IMR-90 (cell line): ENCODE data around the gene C20orf173.

ENCODE experiments used
- POLR2A ChIP-seq: IDR thresholded peaks from 2 replicates; pipeline ENCODE4 v1.6.1; 2012; ENCODE audit warnings: mild to moderate bottlenecking, low read depth, low read length
- RFX5 ChIP-seq: IDR thresholded peaks from 2 replicates; pipeline ENCODE4 v1.8.0; 2012; ENCODE audit warnings: low read depth, mild to moderate bottlenecking, low read length, moderate library complexity
- TF ChIP-seq, protein P1 (sequence below): conservative IDR thresholded peaks from 2 replicates; pipeline ENCODE4 v1.5.1; 2012; ENCODE audit warnings: mild to moderate bottlenecking, low read depth, low read length, improper control_type of control experiment
- TF ChIP-seq, protein P2 (sequence below): fragments of 150-350 bp; IDR thresholded peaks from 2 replicates; pipeline ENCODE4 v1.6.1; 2016; ENCODE audit warnings: low read depth, mild to moderate bottlenecking, low read length, moderate library complexity, borderline replicate concordance

DNA sequence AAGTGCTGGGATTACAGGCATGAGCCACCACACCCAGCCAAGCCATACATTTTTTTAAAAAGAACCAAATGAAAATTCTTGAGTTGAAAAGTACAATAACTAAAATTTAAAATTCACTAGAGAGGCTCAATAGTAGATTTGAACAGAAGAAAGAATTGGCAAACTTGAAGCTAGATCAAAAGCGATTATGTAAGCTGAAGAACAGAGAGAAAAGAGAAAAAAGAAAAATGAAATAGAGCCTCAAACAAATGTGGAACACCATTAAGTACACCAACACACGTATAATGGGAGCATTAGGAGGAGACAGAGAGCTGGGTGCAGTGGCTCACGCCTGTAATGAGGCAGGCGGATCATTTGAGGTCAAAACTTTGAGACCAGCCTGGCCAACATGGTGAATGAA lies 43.4 kb upstream of the C20orf173 start:
- TF ChIP-seq, protein P1, sequence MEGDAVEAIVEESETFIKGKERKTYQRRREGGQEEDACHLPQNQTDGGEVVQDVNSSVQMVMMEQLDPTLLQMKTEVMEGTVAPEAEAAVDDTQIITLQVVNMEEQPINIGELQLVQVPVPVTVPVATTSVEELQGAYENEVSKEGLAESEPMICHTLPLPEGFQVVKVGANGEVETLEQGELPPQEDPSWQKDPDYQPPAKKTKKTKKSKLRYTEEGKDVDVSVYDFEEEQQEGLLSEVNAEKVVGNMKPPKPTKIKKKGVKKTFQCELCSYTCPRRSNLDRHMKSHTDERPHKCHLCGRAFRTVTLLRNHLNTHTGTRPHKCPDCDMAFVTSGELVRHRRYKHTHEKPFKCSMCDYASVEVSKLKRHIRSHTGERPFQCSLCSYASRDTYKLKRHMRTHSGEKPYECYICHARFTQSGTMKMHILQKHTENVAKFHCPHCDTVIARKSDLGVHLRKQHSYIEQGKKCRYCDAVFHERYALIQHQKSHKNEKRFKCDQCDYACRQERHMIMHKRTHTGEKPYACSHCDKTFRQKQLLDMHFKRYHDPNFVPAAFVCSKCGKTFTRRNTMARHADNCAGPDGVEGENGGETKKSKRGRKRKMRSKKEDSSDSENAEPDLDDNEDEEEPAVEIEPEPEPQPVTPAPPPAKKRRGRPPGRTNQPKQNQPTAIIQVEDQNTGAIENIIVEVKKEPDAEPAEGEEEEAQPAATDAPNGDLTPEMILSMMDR = no peak
- TF ChIP-seq RFX5 = no peak
- TF ChIP-seq POLR2A = no peak
- TF ChIP-seq, protein P2, sequence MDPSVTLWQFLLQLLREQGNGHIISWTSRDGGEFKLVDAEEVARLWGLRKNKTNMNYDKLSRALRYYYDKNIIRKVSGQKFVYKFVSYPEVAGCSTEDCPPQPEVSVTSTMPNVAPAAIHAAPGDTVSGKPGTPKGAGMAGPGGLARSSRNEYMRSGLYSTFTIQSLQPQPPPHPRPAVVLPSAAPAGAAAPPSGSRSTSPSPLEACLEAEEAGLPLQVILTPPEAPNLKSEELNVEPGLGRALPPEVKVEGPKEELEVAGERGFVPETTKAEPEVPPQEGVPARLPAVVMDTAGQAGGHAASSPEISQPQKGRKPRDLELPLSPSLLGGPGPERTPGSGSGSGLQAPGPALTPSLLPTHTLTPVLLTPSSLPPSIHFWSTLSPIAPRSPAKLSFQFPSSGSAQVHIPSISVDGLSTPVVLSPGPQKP = no peak
